Ascending aorta (tissue), 2 donors: ENCODE results near the gene FLYWCH1. TPM values are rescaled to one million over a fixed set of nuclear protein-coding genes. Genes with fewer than 3 reads are reported as not detected.

Experiments
- DNase-seq, 2 donors: peaks; one replicate each; pipeline ENCODE4 v3.0.0-alpha.2; 2019; ENCODE audit warnings: low spot score in 2 of 2
- H3K27ac ChIP-seq, 2 donors: fragments of 200-600 bp; sonication (generic); one replicate each; pipeline ENCODE4 v1.5.1; 2016 to 2017; ENCODE audit warnings: mild to moderate bottlenecking in 1 of 2
- H3K27me3 ChIP-seq: fragments of 200-600 bp; sonication (generic); one replicate; pipeline ENCODE4 v1.5.1; 2017
- H3K36me3 ChIP-seq, 2 donors: fragments of 200-600 bp; sonication (generic); one replicate each; pipeline ENCODE4 v1.5.1; 2016
- H3K4me1 ChIP-seq, 2 donors: fragments of 200-600 bp; sonication (generic); one replicate each; pipeline ENCODE4 v1.5.1; 2016 to 2017; ENCODE audit warnings: mild to moderate bottlenecking in 1 of 2
- H3K4me3 ChIP-seq, 2 donors: fragments of 200-600 bp; sonication (generic); one replicate each; pipeline ENCODE4 v1.5.1; 2016 to 2017; ENCODE audit warnings: mild to moderate bottlenecking in 1 of 2
- H3K9me3 ChIP-seq, 2 donors: fragments of 200-600 bp; sonication (generic); one replicate each; pipeline ENCODE4 v1.5.1; 2016
- CTCF ChIP-seq, 3 experiments: fragments of 200-600 bp in 2 of 3; fragments of 450-650 bp in 1 of 3; sonication (generic) in 2 of 3; IDR thresholded peaks; one replicate each; pipeline ENCODE4 v1.5.1; 2016 to 2019; ENCODE audit warnings: antibody characterized with exemption in 3 of 3, mild to moderate bottlenecking in 1 of 3, moderate library complexity in 1 of 3
- intact Hi-C: fragments of 100-400 bp; cut with DNase I; formaldehyde crosslinking; loops from one replicate; pipeline ENCODE4 v1.15.1; 2023
- total RNA-seq: library from RNA; depleted of rRNA; stranded (reverse); fragments of >200 nt; gene quantifications from one replicate; pipeline ENCODE4 v1.1.0, GENCODE V29; 2016

FLYWCH1 gene
- total RNA-seq, 1 donor from 2014 or later = 74.3 TPM

- no peak for TF ChIP-seq CTCF (IDR thresholded peaks at IDR 0.05)
- peaks cover 9 to 12% of the 10 kb centered on the region in 2 donors for H3K4me1 ChIP-seq
- no peaks in the 10 kb centered on the region for H3K9me3 ChIP-seq
- peak within 1 kb of the TSS; percentile 69 to 91 for H3K4me3 ChIP-seq
- peak; percentile 37 to 94 for DNase-seq
- no peaks in the 10 kb centered on the region for H3K27me3 ChIP-seq
- no peaks in the 10 kb centered on the region for H3K36me3 ChIP-seq
- peak within 1 kb of the TSS; percentile 69 to 82 for H3K27ac ChIP-seq
- intact Hi-C loops = loop anchor here (1.0 to 5.0 kb wide), 2 partner anchors 40 to 68 kb away; partner anchors contain the start of genes FLYWCH1 and TNFRSF12A
Observed at GRCh38 chr16:2980227-2981176, 68.8 kb downstream of the FLYWCH1 start, which contains the start of gene PKMYT1. Gene PKMYT1 (minus strand): TSS chr16:2980446. CDS start chr16:2979657, 789 bp downstream.

- Histone ChIP-seq H3K36me3 (no peaks in the 10 kb centered on the region), H3K27me3 (no peaks in the 10 kb centered on the region), H3K9me3 (no peaks in the 10 kb centered on the region), H3K4me3 (peak overlapping the region; percentile 69 to 91), H3K27ac (no peak overlapping the region), H3K4me1 (peaks cover 10 to 15% of the 10 kb centered on the region in 2 donors)
- intact Hi-C loops = loop anchor here (5.0 kb wide), 1 partner anchor 69 kb away; the partner anchor contains the start of gene FLYWCH1
- no peak for DNase-seq
- no peak for TF ChIP-seq CTCF (IDR thresholded peaks at IDR 0.05)
Observed at GRCh38 chr16:2981177-2981898, 69.6 kb downstream of the FLYWCH1 start.

- no peaks in the 10 kb centered on the region for H3K27me3 ChIP-seq
- H3K27ac ChIP-seq = no peak overlapping the region
- intact Hi-C loops = loop anchor here (5.0 kb wide), 1 partner anchor 70 kb away; the partner anchor contains the start of gene FLYWCH1
- H3K9me3 ChIP-seq = no peaks in the 10 kb centered on the region
- no peaks in the 10 kb centered on the region for H3K36me3 ChIP-seq
- H3K4me1 ChIP-seq = peaks cover 10 to 15% of the 10 kb centered on the region in 2 donors
- no peak overlapping the region for H3K4me3 ChIP-seq
- DNase-seq = no peak
- TF ChIP-seq CTCF (IDR thresholded peaks at IDR 0.05) = no peak
Observed at GRCh38 chr16:2981899-2982250, 70.1 kb downstream of the FLYWCH1 start.

GRCh38 chr16:2982402-2982801, 70.7 kb downstream of the FLYWCH1 start:
- intact Hi-C loops = loop anchor here (5.0 kb wide), 1 partner anchor 70 kb away; the partner anchor contains the start of gene FLYWCH1
- TF ChIP-seq CTCF (IDR thresholded peaks at IDR 0.05) = no peak
- H3K4me1 ChIP-seq = peaks cover 10 to 15% of the 10 kb centered on the region in 2 donors
- no peak overlapping the region for H3K4me3 ChIP-seq
- H3K36me3 ChIP-seq = no peaks in the 10 kb centered on the region
- no peaks in the 10 kb centered on the region for H3K9me3 ChIP-seq
- no peak overlapping the region for H3K27ac ChIP-seq
- no peak for DNase-seq
- no peaks in the 10 kb centered on the region for H3K27me3 ChIP-seq

GRCh38 chr16:2983706-2984136, 72.0 kb downstream of the FLYWCH1 start:
- peak overlapping the region in 1 of 2 donors; percentile 53 for H3K4me3 ChIP-seq
- no peaks in the 10 kb centered on the region for H3K36me3 ChIP-seq
- DNase-seq = peak; percentile 31 to 91
- H3K9me3 ChIP-seq = no peaks in the 10 kb centered on the region
- intact Hi-C loops = loop anchor here (5.0 kb wide), 1 partner anchor 71 kb away; the partner anchor contains the start of gene FLYWCH1
- peak; percentile 83 to 95 (median 90) for TF ChIP-seq CTCF (IDR thresholded peaks at IDR 0.05)
- peaks cover 10 to 15% of the 10 kb centered on the region in 2 donors for H3K4me1 ChIP-seq
- H3K27ac ChIP-seq = no peak overlapping the region
- no peaks in the 10 kb centered on the region for H3K27me3 ChIP-seq
